HepG2 (cell line): ENCODE data around the gene ASB11. TPM values are rescaled to one million over a fixed set of nuclear protein-coding genes. Genes with fewer than 3 reads are reported as not detected.

Experiments
- AHDC1 ChIP-seq: sonication (generic); formaldehyde crosslinking; IDR thresholded peaks from 2 replicates; pipeline ENCODE4 v1.5.1; 2020; ENCODE audit warnings: mild to moderate bottlenecking, missing genetic modification reagents, borderline replicate concordance
- MAFK ChIP-seq, 2 experiments: IDR thresholded peaks in 1 of 2; conservative IDR thresholded peaks in 1 of 2; 2 replicates each; pipeline ENCODE4 v1.6.1; 2011; ENCODE audit warnings: improper control_type of control experiment in 2 of 2, low read length in 2 of 2
- NFATC3 ChIP-seq: sonication (generic); formaldehyde crosslinking; IDR thresholded peaks from 2 replicates; pipeline ENCODE4 v1.5.1; 2020; ENCODE audit warnings: mild to moderate bottlenecking, missing genetic modification reagents
- RORA ChIP-seq: sonication (generic); formaldehyde crosslinking; IDR thresholded peaks from 2 replicates; pipeline ENCODE4 v1.5.0; 2020; ENCODE audit warnings: mild to moderate bottlenecking, missing genetic modification reagents, moderate library complexity
- SMARCC2 ChIP-seq: fragments of 450-650 bp; IDR thresholded peaks from 2 replicates; pipeline ENCODE4 v1.6.1; 2017; ENCODE audit warnings: antibody characterized with exemption, mild to moderate bottlenecking
- TBX2 ChIP-seq: sonication (generic); formaldehyde crosslinking; IDR thresholded peaks from 2 replicates; pipeline ENCODE4 v1.5.0; 2020; ENCODE audit warnings: missing genetic modification reagents, mild to moderate bottlenecking, borderline replicate concordance
- ZC3H13 ChIP-seq: sonication (generic); formaldehyde crosslinking; IDR thresholded peaks from 2 replicates; pipeline ENCODE4 v1.8.1; 2023; ENCODE audit warnings: mild to moderate bottlenecking, missing genetic modification reagents, moderate library complexity
- ZFP36L1 ChIP-seq: sonication (generic); formaldehyde crosslinking; IDR thresholded peaks from 2 replicates; pipeline ENCODE4 v1.8.0; 2022; ENCODE audit warnings: mild to moderate bottlenecking, missing genetic modification reagents, moderate library complexity
- ZHX1 ChIP-seq: sonication (generic); formaldehyde crosslinking; IDR thresholded peaks from 2 replicates; pipeline ENCODE4 v1.8.1; 2022; ENCODE audit warnings: low read depth, mild to moderate bottlenecking, missing genetic modification reagents
- polyA plus RNA-seq, 8 experiments: library from polyadenylated mRNA; depleted of rRNA in 3 of 8; stranded (reverse) in 7 of 8; unstranded in 1 of 8; fragments of >200 nt; fragmentation: Illumina TruSeq in 4 of 8; extraction: Trizol in 4 of 8; gene quantifications; 2 replicates each; pipeline versions ENCODE4 v1.2.1 to v1.2.3, GENCODE V29; 2011 to 2016; ENCODE audit warnings: low read depth in 4 of 8, missing spikeins in 1 of 8, mixed read lengths in 1 of 8; ENCODE audit not compliant: insufficient read depth in 1 of 8
- total RNA-seq, 5 experiments: library from RNA; depleted of rRNA; stranded (reverse); fragments of >200 nt; fragmentation: Illumina TruSeq; extraction: Trizol; gene quantifications; 2 replicates each; pipeline ENCODE4 v1.2.3, GENCODE V29; 2016; ENCODE audit warnings: low read depth in 1 of 5
- TF ChIP-seq, protein P1 (sequence below): sonication (generic); formaldehyde crosslinking; IDR thresholded peaks from 2 replicates; pipeline ENCODE4 v1.5.0; 2020; ENCODE audit warnings: mild to moderate bottlenecking, missing genetic modification reagents, borderline replicate concordance

The ASB11 gene
- total and polyA plus RNA-seq, 2 of the 13 experiments (the other 11 are each of a cell fraction or from before 2014, with no cell fraction given): not detected

- TF ChIP-seq, protein P1, sequence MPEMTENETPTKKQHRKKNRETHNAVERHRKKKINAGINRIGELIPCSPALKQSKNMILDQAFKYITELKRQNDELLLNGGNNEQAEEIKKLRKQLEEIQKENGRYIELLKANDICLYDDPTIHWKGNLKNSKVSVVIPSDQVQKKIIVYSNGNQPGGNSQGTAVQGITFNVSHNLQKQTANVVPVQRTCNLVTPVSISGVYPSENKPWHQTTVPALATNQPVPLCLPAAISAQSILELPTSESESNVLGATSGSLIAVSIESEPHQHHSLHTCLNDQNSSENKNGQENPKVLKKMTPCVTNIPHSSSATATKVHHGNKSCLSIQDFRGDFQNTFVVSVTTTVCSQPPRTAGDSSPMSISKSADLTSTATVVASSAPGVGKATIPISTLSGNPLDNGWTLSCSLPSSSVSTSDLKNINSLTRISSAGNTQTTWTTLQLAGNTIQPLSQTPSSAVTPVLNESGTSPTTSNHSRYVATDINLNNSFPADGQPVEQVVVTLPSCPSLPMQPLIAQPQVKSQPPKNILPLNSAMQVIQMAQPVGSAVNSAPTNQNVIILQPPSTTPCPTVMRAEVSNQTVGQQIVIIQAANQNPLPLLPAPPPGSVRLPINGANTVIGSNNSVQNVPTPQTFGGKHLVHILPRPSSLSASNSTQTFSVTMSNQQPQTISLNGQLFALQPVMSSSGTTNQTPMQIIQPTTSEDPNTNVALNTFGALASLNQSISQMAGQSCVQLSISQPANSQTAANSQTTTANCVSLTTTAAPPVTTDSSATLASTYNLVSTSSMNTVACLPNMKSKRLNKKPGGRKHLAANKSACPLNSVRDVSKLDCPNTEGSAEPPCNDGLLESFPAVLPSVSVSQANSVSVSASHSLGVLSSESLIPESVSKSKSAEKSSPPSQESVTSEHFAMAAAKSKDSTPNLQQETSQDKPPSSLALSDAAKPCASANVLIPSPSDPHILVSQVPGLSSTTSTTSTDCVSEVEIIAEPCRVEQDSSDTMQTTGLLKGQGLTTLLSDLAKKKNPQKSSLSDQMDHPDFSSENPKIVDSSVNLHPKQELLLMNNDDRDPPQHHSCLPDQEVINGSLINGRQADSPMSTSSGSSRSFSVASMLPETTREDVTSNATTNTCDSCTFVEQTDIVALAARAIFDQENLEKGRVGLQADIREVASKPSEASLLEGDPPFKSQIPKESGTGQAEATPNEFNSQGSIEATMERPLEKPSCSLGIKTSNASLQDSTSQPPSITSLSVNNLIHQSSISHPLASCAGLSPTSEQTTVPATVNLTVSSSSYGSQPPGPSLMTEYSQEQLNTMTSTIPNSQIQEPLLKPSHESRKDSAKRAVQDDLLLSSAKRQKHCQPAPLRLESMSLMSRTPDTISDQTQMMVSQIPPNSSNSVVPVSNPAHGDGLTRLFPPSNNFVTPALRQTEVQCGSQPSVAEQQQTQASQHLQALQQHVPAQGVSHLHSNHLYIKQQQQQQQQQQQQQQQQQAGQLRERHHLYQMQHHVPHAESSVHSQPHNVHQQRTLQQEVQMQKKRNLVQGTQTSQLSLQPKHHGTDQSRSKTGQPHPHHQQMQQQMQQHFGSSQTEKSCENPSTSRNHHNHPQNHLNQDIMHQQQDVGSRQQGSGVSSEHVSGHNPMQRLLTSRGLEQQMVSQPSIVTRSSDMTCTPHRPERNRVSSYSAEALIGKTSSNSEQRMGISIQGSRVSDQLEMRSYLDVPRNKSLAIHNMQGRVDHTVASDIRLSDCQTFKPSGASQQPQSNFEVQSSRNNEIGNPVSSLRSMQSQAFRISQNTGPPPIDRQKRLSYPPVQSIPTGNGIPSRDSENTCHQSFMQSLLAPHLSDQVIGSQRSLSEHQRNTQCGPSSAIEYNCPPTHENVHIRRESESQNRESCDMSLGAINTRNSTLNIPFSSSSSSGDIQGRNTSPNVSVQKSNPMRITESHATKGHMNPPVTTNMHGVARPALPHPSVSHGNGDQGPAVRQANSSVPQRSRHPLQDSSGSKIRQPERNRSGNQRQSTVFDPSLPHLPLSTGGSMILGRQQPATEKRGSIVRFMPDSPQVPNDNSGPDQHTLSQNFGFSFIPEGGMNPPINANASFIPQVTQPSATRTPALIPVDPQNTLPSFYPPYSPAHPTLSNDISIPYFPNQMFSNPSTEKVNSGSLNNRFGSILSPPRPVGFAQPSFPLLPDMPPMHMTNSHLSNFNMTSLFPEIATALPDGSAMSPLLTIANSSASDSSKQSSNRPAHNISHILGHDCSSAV (CRISPR knock-in tag): no peak
- no peak for TF ChIP-seq MAFK (conservative IDR thresholded peaks at IDR 0.05 in 1 of 2, IDR thresholded peaks at IDR 0.05 in 1 of 2; ENCODE audit: low read length in 2 of 2)
- TF ChIP-seq ZFP36L1 (CRISPR knock-in tag): no peak
- no peak for TF ChIP-seq ZC3H13
- TF ChIP-seq NFATC3 (CRISPR knock-in tag): no peak
- no peak for TF ChIP-seq ZHX1
- TF ChIP-seq RORA: no peak
- no peak for TF ChIP-seq AHDC1
- TF ChIP-seq SMARCC2: no peak
- peak; percentile 43; the same call in 1 of the 2 replicates for TF ChIP-seq TBX2 (CRISPR knock-in tag)
These were observed 19.9 kb upstream of the ASB11 start, which contains the start of gene PIGA (continued) for GRCh38 chrX:15335135-15336022.
